Spinal cord (tissue), 10 donors: ENCODE results near the gene NR6A1. TPM values are rescaled to one million over a fixed set of nuclear protein-coding genes. Genes with fewer than 3 reads are reported as not detected.

Source experiments
- DNase-seq, 6 donors: peaks; one replicate each; pipeline versions ENCODE4 v3.0.0 to v3.0.0-alpha.2; 2013 to 2015; ENCODE audit warnings: low spot score in 6 of 6, low read depth in 4 of 6
- H3K27ac ChIP-seq: one replicate; pipeline ENCODE4 v1.5.1; 2013; ENCODE audit warnings: low read depth, low read length, control low read depth
- H3K27me3 ChIP-seq: one replicate; pipeline ENCODE4 v1.6.1; 2013; ENCODE audit warnings: low read length; ENCODE audit not compliant: control insufficient read depth, insufficient read depth
- H3K36me3 ChIP-seq: one replicate; pipeline ENCODE4 v1.6.1; 2013; ENCODE audit warnings: low read length; ENCODE audit not compliant: control insufficient read depth, insufficient read depth
- H3K4me1 ChIP-seq: one replicate; pipeline ENCODE4 v1.6.1; 2013; ENCODE audit warnings: low read length; ENCODE audit not compliant: control insufficient read depth, insufficient read depth
- H3K4me3 ChIP-seq: one replicate; pipeline ENCODE4 v1.5.1; 2013; ENCODE audit warnings: low read depth, low read length, control low read depth
- H3K9me3 ChIP-seq: one replicate; pipeline ENCODE4 v1.6.1; 2013; ENCODE audit warnings: low read length; ENCODE audit not compliant: control insufficient read depth, insufficient read depth
- WGBS: methylation state at CpG from one replicate; pipeline ENCODE4 v1.1.5; 2013; ENCODE audit warnings: missing lambda C conversion rate; ENCODE audit not compliant: insufficient coverage; 5-methylcytosine and 5-hydroxymethylcytosine counted together
- polyA plus RNA-seq, 2 donors: library from polyadenylated mRNA; unstranded; fragments of 120-200 nt; gene quantifications; one replicate each; pipeline ENCODE4 v1.2.1, GENCODE V29; 2013; ENCODE audit not compliant: insufficient read length in 2 of 2
- total RNA-seq, 2 donors: library from RNA; depleted of rRNA in 1 of 2; stranded (reverse); fragments of 120-200 nt in 1 of 2; fragments of >200 nt in 1 of 2; gene quantifications; one replicate each; pipeline versions ENCODE4 v1.2.3 to v1.2.4, GENCODE V29; 2013 to 2014
- donor health status: healthy.

The NR6A1 gene
- total and polyA plus RNA-seq, 4 donors: 2.8 to 5.8 (median 4.0) TPM

GRCh38 chr9:124809741-124810500, 38.8 kb upstream of the NR6A1 start:
- H3K9me3 ChIP-seq: no peaks in the 10 kb centered on the region
- H3K27me3 ChIP-seq: no peaks in the 10 kb centered on the region
- peak overlapping the region; percentile 89 for H3K27ac ChIP-seq
- peaks cover 37% of the 10 kb centered on the region for H3K4me1 ChIP-seq
- H3K36me3 ChIP-seq: peaks cover 7% of the 10 kb centered on the region
- 95% methylated on average over 60 of the region's 60 CpGs for WGBS
- no peak overlapping the region for H3K4me3 ChIP-seq
- DNase-seq: no peak

GRCh38 chr9:124809211-124809610, 38.1 kb upstream of the NR6A1 start:
- WGBS: 91% methylated on average over 6 of the region's 6 CpGs
- no peaks in the 10 kb centered on the region for H3K9me3 ChIP-seq
- H3K27ac ChIP-seq: no peak overlapping the region
- peaks cover 36% of the 10 kb centered on the region for H3K4me1 ChIP-seq
- DNase-seq: no peak
- no peaks in the 10 kb centered on the region for H3K27me3 ChIP-seq
- peaks cover 7% of the 10 kb centered on the region for H3K36me3 ChIP-seq
- H3K4me3 ChIP-seq: no peak overlapping the region

GRCh38 chr9:124808246-124808956, 37.3 kb upstream of the NR6A1 start:
- H3K27me3 ChIP-seq: no peaks in the 10 kb centered on the region
- no peak overlapping the region for H3K27ac ChIP-seq
- no peak overlapping the region for H3K4me3 ChIP-seq
- H3K36me3 ChIP-seq: peaks cover 7% of the 10 kb centered on the region
- DNase-seq: no peak
- WGBS: 89% methylated on average over 12 of the region's 12 CpGs
- H3K9me3 ChIP-seq: no peaks in the 10 kb centered on the region
- H3K4me1 ChIP-seq: peaks cover 28% of the 10 kb centered on the region

- no peak overlapping the region for H3K4me3 ChIP-seq
- no peaks in the 10 kb centered on the region for H3K27me3 ChIP-seq
- no peak overlapping the region for H3K27ac ChIP-seq
- peaks cover 8% of the 10 kb centered on the region for H3K4me1 ChIP-seq
- WGBS: 100% methylated on average over 1 of the region's 4 CpGs
- peaks cover 9% of the 10 kb centered on the region for H3K36me3 ChIP-seq
- DNase-seq: no peak
- no peaks in the 10 kb centered on the region for H3K9me3 ChIP-seq
These were observed 34.1 kb upstream of the NR6A1 start for GRCh38 chr9:124805186-124805585.

- peaks cover 21% of the 10 kb centered on the region for H3K4me1 ChIP-seq
- no peaks in the 10 kb centered on the region for H3K27me3 ChIP-seq
- no peak overlapping the region for H3K4me3 ChIP-seq
- peaks cover 6% of the 10 kb centered on the region for H3K36me3 ChIP-seq
- H3K9me3 ChIP-seq: no peaks in the 10 kb centered on the region
- no peak overlapping the region for H3K27ac ChIP-seq
- WGBS: 92% methylated on average over 7 of the region's 8 CpGs
- DNase-seq: no peak
These were observed 32.8 kb upstream of the NR6A1 start for GRCh38 chr9:124803911-124804310.

GRCh38 chr9:124802426-124802825, 31.3 kb upstream of the NR6A1 start:
- peaks cover 26% of the 10 kb centered on the region for H3K4me1 ChIP-seq

GRCh38 chr9:124801356-124801755, 30.2 kb upstream of the NR6A1 start:
- Histone ChIP-seq H3K4me3 (no peak overlapping the region), H3K9me3 (no peaks in the 10 kb centered on the region), H3K36me3 (peaks cover 6% of the 10 kb centered on the region), H3K4me1 (peaks cover 26% of the 10 kb centered on the region), H3K27me3 (no peaks in the 10 kb centered on the region), H3K27ac (no peak overlapping the region)
- no CpG with 5 or more reads among the region's 6 CpGs for WGBS
- no peak for DNase-seq

More at GRCh38 chr9:124802426-124802825, 31.3 kb upstream of the NR6A1 start:
- no peaks in the 10 kb centered on the region for H3K9me3 ChIP-seq
- peaks cover 6% of the 10 kb centered on the region for H3K36me3 ChIP-seq
- no peak overlapping the region for H3K27ac ChIP-seq
- H3K4me3 ChIP-seq: no peak overlapping the region
- WGBS: 67% methylated on average over 3 of the region's 3 CpGs
- DNase-seq: no peak
- no peaks in the 10 kb centered on the region for H3K27me3 ChIP-seq

- H3K27ac ChIP-seq: no peak overlapping the region
- DNase-seq: peak in 1 of 6 donors; percentile 77
- H3K36me3 ChIP-seq: peaks cover 6% of the 10 kb centered on the region
- no peak overlapping the region for H3K4me3 ChIP-seq
- H3K27me3 ChIP-seq: no peaks in the 10 kb centered on the region
- peaks cover 31% of the 10 kb centered on the region for H3K4me1 ChIP-seq
- no peaks in the 10 kb centered on the region for H3K9me3 ChIP-seq
- WGBS: 47% methylated on average over 13 of the region's 15 CpGs
These were observed 29.5 kb upstream of the NR6A1 start for GRCh38 chr9:124800306-124801259.

- peaks cover 6% of the 10 kb centered on the region for H3K36me3 ChIP-seq
- no peaks in the 10 kb centered on the region for H3K9me3 ChIP-seq
- H3K4me3 ChIP-seq: no peak overlapping the region
- 90% methylated on average over 13 of the region's 13 CpGs for WGBS
- no peak overlapping the region for H3K27ac ChIP-seq
- no peaks in the 10 kb centered on the region for H3K27me3 ChIP-seq
- no peak for DNase-seq
- H3K4me1 ChIP-seq: peaks cover 32% of the 10 kb centered on the region
These were observed 28.3 kb upstream of the NR6A1 start for GRCh38 chr9:124799274-124800006.
